Stomach (tissue), 4 donors: ENCODE data around the gene TRAM2.

ENCODE experiments used
- POLR2AphosphoS5 ChIP-seq, 3 donors: sonication (generic); formaldehyde crosslinking; IDR thresholded peaks; one replicate each; pipeline ENCODE4 v1.6.1; 2016; ENCODE audit warnings: antibody characterized with exemption in 3 of 3
- TF ChIP-seq, protein P1 (sequence below), 7 experiments: fragments of 450-650 bp in 4 of 7; fragments of 200-600 bp in 3 of 7; sonication (generic) in 3 of 7; IDR thresholded peaks; one replicate each; pipeline ENCODE4 v1.5.1; 2016 to 2019; ENCODE audit warnings: antibody characterized with exemption in 7 of 7, control low read depth in 2 of 7, mild to moderate bottlenecking in 1 of 7

DNA sequence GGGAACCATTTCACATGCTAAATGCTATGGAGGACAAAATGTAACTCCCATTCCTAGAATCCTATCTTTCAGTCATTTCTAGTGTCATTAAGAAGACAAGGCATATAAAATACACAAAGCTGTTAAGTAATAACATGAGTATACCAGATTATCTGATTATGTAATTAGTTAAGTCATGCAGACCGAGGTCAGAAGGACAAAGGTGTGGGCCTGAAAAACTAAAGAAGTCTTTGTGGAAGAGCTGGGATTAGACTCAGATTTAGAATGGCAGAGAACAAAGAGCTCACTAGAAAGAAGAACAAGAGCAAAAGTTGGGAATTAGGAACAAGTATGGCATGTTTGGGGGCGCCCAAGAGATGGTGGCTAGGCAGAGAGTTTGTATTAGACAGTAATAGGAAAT, 119.8 kb downstream of the TRAM2 start:
- TF ChIP-seq, protein P1, sequence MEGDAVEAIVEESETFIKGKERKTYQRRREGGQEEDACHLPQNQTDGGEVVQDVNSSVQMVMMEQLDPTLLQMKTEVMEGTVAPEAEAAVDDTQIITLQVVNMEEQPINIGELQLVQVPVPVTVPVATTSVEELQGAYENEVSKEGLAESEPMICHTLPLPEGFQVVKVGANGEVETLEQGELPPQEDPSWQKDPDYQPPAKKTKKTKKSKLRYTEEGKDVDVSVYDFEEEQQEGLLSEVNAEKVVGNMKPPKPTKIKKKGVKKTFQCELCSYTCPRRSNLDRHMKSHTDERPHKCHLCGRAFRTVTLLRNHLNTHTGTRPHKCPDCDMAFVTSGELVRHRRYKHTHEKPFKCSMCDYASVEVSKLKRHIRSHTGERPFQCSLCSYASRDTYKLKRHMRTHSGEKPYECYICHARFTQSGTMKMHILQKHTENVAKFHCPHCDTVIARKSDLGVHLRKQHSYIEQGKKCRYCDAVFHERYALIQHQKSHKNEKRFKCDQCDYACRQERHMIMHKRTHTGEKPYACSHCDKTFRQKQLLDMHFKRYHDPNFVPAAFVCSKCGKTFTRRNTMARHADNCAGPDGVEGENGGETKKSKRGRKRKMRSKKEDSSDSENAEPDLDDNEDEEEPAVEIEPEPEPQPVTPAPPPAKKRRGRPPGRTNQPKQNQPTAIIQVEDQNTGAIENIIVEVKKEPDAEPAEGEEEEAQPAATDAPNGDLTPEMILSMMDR (IDR thresholded peaks at IDR 0.05) = no peak
- no peak for TF ChIP-seq POLR2AphosphoS5 (IDR thresholded peaks at IDR 0.05)
